Pons (tissue), 1 donor: ENCODE measurements around the gene MED27.
"Not testable (repeated sequence)": the region's sequence is repeated elsewhere in the genome, so short reads cannot be mapped to it uniquely, and the experiment has no call there.

Experiments
- DNase-seq: peaks from one replicate; pipeline ENCODE4 v3.0.0-alpha.2; 2016; ENCODE audit warnings: low spot score

Gene MED27

DNA sequence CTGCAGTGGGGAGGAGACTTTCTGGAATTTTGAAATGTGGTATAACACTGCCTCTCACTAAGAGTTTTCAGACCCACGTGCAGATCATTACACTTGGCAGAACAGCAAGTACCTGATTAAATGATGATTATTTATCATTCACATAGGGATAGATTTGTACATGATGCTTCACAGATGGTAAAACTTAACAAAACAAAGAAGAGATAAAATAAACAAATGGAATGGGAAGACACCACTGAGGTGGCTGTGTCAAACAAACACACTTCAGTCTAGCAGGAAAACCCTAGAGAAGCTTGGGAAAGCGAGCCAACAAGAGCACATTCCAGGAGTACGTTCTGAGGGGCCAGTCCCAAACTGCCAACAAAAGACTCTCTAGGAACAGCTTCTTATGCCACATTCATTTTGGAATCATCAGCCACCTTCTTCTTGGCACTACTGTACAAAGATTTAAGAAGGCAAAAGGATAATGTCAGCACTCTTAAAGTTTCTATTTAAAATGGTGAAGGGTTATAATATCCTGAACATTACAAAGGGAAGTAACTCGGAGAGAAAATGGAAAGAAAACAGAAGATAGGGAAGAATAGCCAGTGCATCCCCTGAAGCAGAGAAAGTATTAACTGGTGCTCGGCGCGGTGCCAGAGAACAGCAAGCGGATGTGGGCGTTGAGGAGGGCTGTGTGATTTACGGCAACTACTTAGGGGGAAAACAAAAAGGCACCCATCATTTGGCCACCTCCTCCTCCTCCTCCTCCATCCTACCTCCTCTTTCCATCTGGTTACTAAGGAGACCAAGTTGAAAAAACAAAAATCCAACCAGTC, 1.6 kb downstream of the MED27 start:
- no peak for DNase-seq

DNA sequence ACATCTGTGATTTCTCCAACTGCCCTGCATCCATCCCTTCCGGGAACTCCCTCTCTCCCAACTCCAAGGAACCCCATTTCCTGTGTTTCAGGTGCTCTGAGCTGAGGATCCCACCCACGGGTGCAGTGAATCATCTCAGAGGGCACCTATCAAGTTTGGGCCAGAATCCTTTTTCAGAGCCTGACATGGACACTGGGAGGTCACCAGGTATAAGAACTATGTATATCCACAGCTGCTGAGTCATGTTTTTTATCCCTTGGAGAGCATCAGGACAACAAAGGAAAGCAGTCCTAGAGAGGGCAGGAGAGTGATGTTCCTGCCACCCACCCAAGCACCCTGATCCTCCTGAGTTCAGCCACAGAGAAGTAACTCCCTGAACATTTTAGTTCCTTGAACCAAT, 3.8 kb downstream of the MED27 start:
- DNase-seq, result no peak

GRCh38 chr9:132074736-132075135, 4.9 kb downstream of the MED27 start:
- no peak for DNase-seq

- no peak for DNase-seq
These were observed 7.7 kb downstream of the MED27 start for GRCh38 chr9:132071847-132072507.

DNA sequence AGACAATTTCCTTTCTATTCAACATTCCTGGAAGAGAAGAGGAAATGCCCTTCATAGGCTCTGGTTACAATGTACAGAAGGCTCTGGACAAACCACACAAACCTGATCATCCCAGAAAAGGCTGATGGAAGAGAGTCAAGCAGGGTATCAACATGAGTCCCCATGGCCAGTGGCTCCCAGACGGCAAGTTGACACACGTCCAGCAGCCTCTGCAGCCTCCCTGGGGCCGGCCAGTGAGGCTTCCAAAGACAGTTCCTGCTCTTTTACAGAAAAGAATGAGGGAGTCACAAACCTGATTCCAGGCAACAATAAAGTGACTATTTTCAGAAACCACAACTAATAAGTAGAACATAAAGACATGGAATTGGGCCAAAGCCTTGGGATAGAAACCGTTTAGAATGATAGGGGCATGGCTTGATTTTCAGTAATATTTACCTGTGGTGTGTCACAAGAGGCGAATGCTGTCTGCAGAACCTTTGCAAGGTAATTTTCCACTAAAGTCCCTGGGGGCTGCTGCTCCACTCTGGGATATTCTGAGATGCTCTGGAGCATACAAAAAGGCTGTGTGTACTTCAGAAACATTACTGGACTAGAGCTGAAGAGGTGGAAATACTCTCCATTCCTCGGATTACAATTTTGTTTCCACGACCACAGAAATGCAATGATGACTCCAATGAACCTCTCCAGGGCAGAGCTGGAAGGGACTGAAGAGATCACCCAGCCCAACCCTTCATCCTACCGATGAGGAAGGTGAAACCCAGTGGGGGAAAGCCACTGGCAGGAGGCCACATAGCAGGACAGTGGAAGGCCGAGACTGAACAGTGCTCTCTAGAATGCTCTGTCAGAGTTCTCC, 10.4 kb downstream of the MED27 start:
- peak; percentile 41 for DNase-seq

DNA sequence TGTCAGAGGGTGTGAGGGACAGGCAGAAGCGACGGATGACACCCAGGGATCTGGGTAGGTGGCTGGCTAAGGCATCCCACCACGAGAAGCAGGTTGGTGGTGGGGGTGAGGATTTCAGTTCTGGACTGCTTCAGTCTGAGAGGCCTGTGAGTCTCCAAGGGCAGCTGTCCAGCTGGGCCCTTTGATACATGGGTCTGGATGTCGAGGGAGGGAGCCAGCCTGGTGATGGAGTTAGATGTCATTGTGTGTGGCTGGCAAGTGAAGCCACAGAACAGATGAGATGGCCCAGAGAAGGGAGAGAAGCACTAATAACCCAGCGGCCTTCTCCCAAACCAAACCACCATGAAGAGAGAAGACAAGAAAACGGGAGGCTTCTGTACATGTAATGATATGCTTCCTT, 11.1 kb downstream of the MED27 start:
- peak; percentile 95 for DNase-seq

- DNase-seq, result no peak
These were observed 13.2 kb downstream of the MED27 start for GRCh38 chr9:132066511-132066910.

GRCh38 chr9:132066057-132066456, 13.6 kb downstream of the MED27 start:
- no peak for DNase-seq

DNA sequence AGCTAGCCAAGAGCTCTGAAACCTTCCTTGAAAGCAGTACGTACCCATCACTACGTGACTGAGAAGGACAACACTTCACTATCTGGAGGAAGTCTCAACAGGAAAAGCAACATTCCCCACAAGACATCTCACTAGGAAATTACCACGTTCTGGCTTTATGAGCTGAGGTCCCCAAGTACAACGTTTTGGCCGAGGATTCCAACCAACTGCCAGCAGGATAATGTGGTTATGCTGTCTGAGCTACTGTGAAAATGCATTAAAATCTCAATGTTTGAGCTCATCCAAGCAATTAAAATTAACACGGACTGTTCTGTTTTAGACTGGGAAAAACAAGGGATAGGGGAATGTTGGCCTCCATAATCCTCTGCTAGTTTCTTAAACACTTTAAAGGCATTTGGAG, 16.4 kb downstream of the MED27 start:
- DNase-seq, result no peak

DNA sequence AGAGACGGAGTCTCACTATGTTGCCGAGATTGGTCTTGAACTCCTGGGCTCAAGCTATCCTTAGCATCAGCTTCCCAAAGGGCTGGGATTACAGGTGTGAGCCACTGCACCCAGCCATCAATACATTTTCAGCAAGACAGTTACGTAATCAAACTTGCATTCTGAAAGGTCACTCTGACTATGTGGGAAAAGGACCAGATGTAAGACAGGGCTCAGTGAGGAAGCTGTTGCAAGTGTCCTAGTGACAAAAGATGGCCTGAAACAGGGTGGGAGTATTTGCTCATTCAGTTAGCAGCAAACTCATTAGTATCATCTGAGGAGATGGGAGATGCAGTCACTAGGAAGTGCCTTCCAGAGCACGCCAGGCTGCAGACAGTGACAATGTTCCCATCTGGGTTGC, 16.9 kb downstream of the MED27 start:
- no peak for DNase-seq

GRCh38 chr9:132061526-132061925, 18.1 kb downstream of the MED27 start:
- DNase-seq, result no peak

DNA sequence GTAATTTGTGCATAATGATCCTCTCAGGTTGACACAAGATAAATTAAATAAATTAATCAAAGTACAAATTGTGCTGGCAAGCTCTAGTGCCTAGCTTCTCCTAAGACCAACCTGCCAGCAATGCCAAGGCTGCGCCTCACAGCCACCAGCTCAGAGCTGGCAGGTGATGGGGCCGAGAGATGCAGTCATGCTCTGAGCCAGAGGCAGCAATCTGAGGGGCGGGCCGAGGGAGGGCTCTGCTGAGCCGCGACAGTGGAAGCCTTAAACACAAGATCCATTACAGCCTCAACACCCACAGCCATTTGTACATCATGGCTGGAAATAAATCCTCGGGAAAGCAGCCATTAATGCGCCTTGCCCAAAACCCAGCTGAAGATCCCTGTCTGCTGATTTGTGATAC, 20.3 kb downstream of the MED27 start:
- no peak for DNase-seq

DNA sequence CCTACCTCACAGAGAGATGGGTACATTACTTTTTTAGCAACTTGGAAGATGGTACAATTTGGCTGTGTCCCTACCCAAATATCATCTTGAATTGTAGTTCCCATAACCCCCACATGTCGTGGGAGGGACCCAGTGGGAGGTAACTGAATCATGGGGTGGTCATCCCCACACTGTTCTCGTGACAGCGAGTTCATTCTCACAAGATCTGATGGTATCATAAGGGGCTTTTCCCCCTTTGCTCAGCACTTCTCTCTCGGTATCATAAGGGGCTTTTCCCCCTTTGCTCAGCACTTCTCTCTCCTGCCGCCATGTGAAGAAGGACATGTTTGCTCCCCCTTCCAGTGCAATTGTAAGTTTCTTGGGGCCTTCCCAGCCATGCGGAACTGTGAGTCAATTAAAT, 21.4 kb downstream of the MED27 start:
- not testable (repeated sequence) for DNase-seq

DNA sequence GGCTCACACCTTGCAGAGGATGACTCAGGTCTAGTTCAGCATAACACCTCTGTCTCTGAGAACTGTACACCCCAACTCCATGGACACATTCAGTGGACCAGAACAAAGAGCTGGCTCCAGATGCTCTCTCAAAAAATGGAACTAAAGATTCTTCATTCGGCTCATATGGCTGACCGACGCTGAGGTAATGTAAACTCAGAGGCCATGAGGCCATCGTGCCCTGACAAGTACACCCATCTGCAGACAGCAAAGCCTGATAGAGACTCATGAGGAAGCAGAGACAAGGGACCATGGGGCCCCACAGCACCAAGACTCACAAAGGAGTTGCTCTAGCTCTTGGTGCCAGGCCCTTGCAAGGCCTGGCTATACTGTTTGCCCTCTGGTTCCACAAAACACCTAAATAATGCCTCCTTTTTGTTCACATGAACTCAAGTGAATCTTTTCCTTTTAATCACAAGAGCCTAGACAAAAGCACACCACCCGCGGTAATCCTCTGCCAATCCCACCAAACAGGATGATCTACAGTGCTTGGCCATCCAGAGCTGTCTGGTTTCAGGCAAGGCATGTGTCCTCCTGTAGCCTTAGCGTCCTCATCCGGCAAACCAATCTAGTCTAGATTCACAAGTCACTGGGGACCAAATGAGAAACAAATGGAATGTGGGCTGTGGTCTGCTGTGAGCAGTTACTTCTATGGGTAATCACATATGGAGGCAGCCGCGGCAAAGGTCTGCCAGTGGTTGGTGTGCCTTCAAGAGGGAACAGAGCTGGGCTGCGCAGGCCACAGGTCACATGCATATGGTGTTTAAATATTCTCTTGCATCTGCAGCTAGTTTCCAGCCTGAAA, 22.7 kb downstream of the MED27 start:
- DNase-seq, result no peak

- no peak for DNase-seq
These were observed 23.9 kb downstream of the MED27 start for GRCh38 chr9:132055756-132056155.

GRCh38 chr9:132054024-132054423, 25.6 kb downstream of the MED27 start:
- DNase-seq, result no peak

GRCh38 chr9:132049900-132050299, 29.8 kb downstream of the MED27 start:
- DNase-seq, result no peak

GRCh38 chr9:132049323-132049882, 30.3 kb downstream of the MED27 start:
- peak; percentile 19 for DNase-seq

DNA sequence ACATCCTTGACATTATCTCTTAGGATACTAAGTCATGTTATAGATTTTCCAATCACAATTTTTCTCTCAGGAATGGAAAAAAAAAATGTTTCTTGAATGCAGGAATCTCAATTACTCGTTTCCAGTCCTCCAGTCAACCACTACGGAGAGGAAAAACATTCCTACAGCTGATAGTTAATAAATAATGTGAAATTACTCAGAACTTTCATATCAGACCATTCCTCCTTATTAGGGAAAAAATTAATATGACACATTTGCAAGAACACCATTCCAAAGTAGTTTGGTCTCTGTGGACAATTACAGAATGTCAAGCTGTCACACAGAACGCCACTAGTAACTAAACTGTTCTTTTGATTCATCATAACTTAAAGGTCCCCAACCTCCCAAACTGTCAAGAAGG, 31.5 kb downstream of the MED27 start:
- no peak for DNase-seq

GRCh38 chr9:132046456-132046855, 33.2 kb downstream of the MED27 start:
- no peak for DNase-seq

DNA sequence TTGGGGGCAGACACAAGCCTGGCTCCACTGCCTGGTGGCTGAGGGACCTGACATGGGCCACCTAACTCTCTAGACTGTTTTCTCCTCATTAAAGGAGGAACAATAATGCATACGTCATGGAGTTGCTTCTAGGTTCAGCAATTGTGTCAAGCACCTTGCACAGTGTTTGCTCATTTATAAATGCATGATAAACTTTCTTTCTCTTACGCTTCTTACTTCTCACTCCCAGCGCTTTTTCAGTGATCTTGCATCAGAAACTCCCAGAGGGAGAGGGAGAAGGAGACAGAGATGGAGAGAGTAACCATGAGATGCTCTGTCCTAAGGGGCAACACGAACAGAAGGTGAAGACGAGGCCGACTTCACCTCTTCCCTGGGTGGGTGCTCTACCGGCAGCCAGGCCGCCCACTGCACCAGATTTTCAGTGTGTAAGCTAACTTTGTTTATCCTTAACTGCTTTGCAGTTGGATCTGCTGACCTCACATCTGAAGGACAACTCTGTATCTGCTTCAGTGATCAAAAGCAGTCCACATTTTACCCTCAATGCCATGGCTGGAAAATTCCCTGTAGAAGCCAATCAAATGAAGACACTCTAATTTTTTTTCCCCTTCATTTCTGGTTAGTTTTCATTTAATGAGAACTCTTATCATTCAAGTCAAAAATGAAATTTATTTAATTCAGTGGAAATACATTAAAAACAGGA, 35.3 kb downstream of the MED27 start:
- no peak for DNase-seq
